Kidney (tissue), 14 donors: ENCODE data around the gene KIAA1328. TPM values are rescaled to one million over a fixed set of nuclear protein-coding genes. Genes with fewer than 3 reads are reported as not detected.
A peak's percentile ranks its signal among the peaks of the same experiment; 100 is the strongest.

Source experiments
- DNase-seq, 5 donors: peaks; one replicate each; pipeline ENCODE4 v3.0.0-alpha.2; 2013 to 2020
- FAIRE-seq: peaks from 2 replicates; lab custom pipeline; 2012; peaks lifted over from hg19 to GRCh38; lab: Jason Lieb, UNC
- H3K27ac ChIP-seq, 2 donors: one replicate each; pipeline ENCODE4 v1.7.0; 2013; ENCODE audit warnings: low read depth in 2 of 2, low read length in 2 of 2, inconsistent platforms in 1 of 2
- H3K27me3 ChIP-seq: one replicate; pipeline ENCODE4 v1.7.1; 2013; ENCODE audit warnings: low read length, inconsistent platforms; ENCODE audit not compliant: control insufficient read depth, insufficient read depth
- H3K36me3 ChIP-seq, 3 donors: one replicate each; pipeline versions ENCODE4 v1.7.0 to v1.7.1; 2013; ENCODE audit warnings: low read length in 3 of 3, control low read depth in 1 of 3, inconsistent platforms in 1 of 3; ENCODE audit not compliant: insufficient read depth in 3 of 3, control insufficient read depth in 2 of 3
- H3K4me1 ChIP-seq, 3 donors: one replicate each; pipeline versions ENCODE4 v1.7.0 to v1.7.1; 2013; ENCODE audit warnings: low read length in 3 of 3, inconsistent platforms in 1 of 3, low read depth in 1 of 3; ENCODE audit not compliant: control insufficient read depth in 2 of 3, insufficient read depth in 2 of 3
- H3K4me3 ChIP-seq, 3 donors: one replicate each; pipeline versions ENCODE4 v1.7.0 to v1.8.1; 2013; ENCODE audit warnings: low read length in 3 of 3, control low read depth in 1 of 3, inconsistent platforms in 1 of 3
- H3K9ac ChIP-seq, 3 donors: one replicate each; pipeline versions ENCODE4 v1.7.0 to v1.7.1; 2013; ENCODE audit warnings: low read length in 3 of 3, control low read depth in 1 of 3, inconsistent platforms in 1 of 3
- H3K9me3 ChIP-seq, 3 donors: one replicate each; pipeline versions ENCODE4 v1.7.0 to v1.7.1; 2013; ENCODE audit warnings: low read length in 3 of 3, control low read depth in 1 of 3, inconsistent platforms in 1 of 3; ENCODE audit not compliant: control insufficient read depth in 2 of 3, insufficient read depth in 1 of 3
- intact Hi-C: fragments of 100-400 bp; cut with DNase I; formaldehyde crosslinking; loops from one replicate; pipeline ENCODE4 v1.11.1; 2022
- polyA plus RNA-seq: library from polyadenylated mRNA; stranded (reverse); fragments of 350-450 nt; fragmentation: Illumina TruSeq; extraction: RNeasy Lipid Tissue Mini Kit (QIAGEN cat#74804); gene quantifications from one replicate; pipeline ENCODE4 v1.2.3, GENCODE V29; 2014; ENCODE audit warnings: low read depth, low replicate concordance; ENCODE audit not compliant: insufficient read depth
- total RNA-seq: library from RNA; stranded (reverse); fragmentation: NEBNext Ultra II Directional; extraction: Animal tissue kit (Norgen Biotek cat#: 25700); gene quantifications from one replicate; pipeline ENCODE4 v1.2.1, GENCODE V29; 2021
- TF ChIP-seq, protein P1 (sequence below): IDR thresholded peaks from 3 replicates; pipeline ENCODE4 v1.5.1; 2012; ENCODE audit warnings: mild to moderate bottlenecking, moderate library complexity, borderline replicate concordance; ENCODE audit not compliant: insufficient read depth; ENCODE audit errors: extremely low read depth
- donor health status: control.
- donor health status: control.
- donor health status: control.
- donor health status: control.
- donor health status: control.
- donor health status: DM: yes; HTN: yes; CAD: no.
- donor health status: Normal renal cell carcinoma (clear cell type).

KIAA1328 gene
- total and polyA plus RNA-seq, 2 donors from 2014 or later = 2.7 to 11.6 TPM

DNA sequence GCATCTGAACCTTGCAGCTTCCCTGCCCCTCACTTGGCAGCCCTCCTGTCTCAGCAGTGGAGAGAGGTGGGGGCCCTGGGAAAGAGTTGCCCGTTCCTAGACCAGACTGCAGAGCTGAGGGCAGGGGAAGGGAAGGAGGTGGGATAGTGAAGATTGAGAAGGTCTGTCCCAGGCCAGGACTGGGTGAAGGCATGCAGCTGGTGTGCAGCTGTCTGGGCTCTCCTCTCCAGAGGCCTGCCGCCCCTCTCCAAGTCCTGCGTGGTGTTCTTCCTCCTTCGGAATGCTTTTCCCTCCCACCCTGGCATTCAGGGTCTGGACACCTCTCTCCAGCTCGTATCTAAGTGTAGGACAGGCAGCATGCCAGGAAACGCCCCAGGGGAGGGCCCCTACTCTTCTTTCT is 413.2 kb downstream of the KIAA1328 start:
- no peaks in the 10 kb centered on the region for H3K27me3 ChIP-seq
- H3K36me3 ChIP-seq = no peaks in the 10 kb centered on the region
- H3K4me1 ChIP-seq = no peaks in the 10 kb centered on the region
- H3K4me3 ChIP-seq = no peak overlapping the region
- FAIRE-seq = no peak
- intact Hi-C loops = no loop called here
- H3K9ac ChIP-seq = no peak overlapping the region
- peak in 1 of 5 donors; percentile 25 for DNase-seq
- TF ChIP-seq, protein P1, sequence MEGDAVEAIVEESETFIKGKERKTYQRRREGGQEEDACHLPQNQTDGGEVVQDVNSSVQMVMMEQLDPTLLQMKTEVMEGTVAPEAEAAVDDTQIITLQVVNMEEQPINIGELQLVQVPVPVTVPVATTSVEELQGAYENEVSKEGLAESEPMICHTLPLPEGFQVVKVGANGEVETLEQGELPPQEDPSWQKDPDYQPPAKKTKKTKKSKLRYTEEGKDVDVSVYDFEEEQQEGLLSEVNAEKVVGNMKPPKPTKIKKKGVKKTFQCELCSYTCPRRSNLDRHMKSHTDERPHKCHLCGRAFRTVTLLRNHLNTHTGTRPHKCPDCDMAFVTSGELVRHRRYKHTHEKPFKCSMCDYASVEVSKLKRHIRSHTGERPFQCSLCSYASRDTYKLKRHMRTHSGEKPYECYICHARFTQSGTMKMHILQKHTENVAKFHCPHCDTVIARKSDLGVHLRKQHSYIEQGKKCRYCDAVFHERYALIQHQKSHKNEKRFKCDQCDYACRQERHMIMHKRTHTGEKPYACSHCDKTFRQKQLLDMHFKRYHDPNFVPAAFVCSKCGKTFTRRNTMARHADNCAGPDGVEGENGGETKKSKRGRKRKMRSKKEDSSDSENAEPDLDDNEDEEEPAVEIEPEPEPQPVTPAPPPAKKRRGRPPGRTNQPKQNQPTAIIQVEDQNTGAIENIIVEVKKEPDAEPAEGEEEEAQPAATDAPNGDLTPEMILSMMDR = no peak
- no peaks in the 10 kb centered on the region for H3K9me3 ChIP-seq
- H3K27ac ChIP-seq = no peak overlapping the region

DNA sequence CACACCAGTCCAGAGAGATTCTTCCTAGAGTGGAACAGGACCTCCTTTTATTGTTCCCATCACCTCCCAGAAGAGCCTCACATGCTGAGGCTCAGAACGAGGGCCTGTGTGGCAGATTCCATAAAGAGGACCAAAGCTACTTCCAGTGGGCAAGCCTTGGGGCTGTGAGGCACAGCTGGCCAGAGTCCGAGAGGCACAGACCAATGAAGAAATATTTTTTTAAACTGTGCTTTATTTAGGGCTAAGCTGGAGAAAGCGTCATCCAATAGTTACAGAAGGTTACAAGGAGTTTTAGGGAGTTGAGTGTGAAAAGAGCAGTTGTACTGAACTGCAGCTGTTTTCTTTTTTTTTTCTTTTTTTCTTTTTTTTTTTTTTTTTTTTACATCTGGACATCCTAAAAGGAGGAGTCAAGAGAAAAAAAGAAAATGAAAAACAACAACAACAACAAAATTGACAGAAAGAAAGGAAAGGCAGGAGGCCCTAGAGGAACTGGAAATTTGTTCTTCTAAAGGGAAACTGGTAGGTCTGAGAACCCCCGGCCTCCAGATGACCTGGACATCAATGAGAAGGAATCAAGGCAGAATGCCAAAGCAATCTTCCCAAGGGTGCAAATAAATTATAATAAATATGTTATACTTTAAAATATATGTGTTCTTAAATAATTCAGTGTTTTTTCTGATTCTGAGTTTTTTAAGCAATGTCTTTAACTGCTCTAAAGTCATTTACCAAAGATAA is 414.1 kb downstream of the KIAA1328 start:
- intact Hi-C loops = no loop called here
- Histone ChIP-seq H3K9ac (no peak overlapping the region), H3K27ac (no peak overlapping the region), H3K36me3 (no peaks in the 10 kb centered on the region), H3K4me1 (no peaks in the 10 kb centered on the region), H3K27me3 (no peaks in the 10 kb centered on the region), H3K4me3 (no peak overlapping the region), H3K9me3 (no peaks in the 10 kb centered on the region)
- DNase-seq (peak in 2 of 5 donors; percentile 57 to 83), FAIRE-seq (no peak)
- TF ChIP-seq, protein P1 = no peak

DNA sequence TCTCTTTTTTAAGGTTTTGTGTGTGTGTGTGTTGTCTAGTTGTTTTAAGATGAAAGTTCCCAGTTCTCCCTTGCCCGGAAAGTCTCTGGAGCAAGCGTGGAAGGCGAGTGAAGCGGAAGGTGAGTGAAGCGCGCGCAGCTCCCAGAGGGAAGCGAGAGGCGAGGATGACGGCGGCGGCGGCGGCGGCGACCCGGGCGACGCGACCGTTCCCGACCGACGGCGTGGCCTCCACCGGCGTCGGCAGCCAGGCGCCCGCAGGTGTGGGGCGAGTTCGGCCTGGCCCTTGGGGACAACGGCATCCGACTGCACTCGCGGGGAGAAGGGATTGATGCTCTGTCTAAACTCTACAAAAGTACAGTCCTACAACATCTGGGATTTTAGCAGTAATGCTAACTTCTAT is 414.8 kb downstream of the KIAA1328 start:
- H3K4me3 ChIP-seq = no peak overlapping the region
- no peaks in the 10 kb centered on the region for H3K4me1 ChIP-seq
- DNase-seq = peak in 3 of 5 donors; percentile 35 to 75 (median 45)
- no peaks in the 10 kb centered on the region for H3K9me3 ChIP-seq
- no peaks in the 10 kb centered on the region for H3K36me3 ChIP-seq
- no peaks in the 10 kb centered on the region for H3K27me3 ChIP-seq
- no peak for FAIRE-seq
- TF ChIP-seq, protein P1 = no peak
- no peak overlapping the region for H3K9ac ChIP-seq
- intact Hi-C loops = no loop called here
- H3K27ac ChIP-seq = no peak overlapping the region
